HL-60 (cell line): ENCODE measurements around the gene INVS.

Experiments used
- CTCF ChIP-seq: IDR thresholded peaks from one replicate; pipeline ENCODE4 v1.5.1; 2011; ENCODE audit warnings: low read length, control low read depth, inconsistent platforms; ENCODE audit not compliant: insufficient read depth
- POLR2AphosphoS5 ChIP-seq: IDR thresholded peaks from 2 replicates; pipeline ENCODE4 v1.6.1; 2012; ENCODE audit warnings: low read depth

- no peak for TF ChIP-seq CTCF
- no peak for TF ChIP-seq POLR2AphosphoS5
These were observed 30.7 kb downstream of the INVS start for GRCh38 chr9:100129772-100130171.
